Measurements from ENCODE around the gene FNBP1.

GRCh38 chr9:129889941-129890717 lies 152.9 kb downstream of the FNBP1 start:
- TF ChIP-seq CTCF (IDR thresholded peaks at IDR 0.05) (no peak), REST (IDR thresholded peaks at IDR 0.05; ENCODE audit: insufficient read depth in 1 of 2, low read depth in 2 of 2, low read length in 1 of 2) (no peak)
